Natural killer cell (primary cell): ENCODE data around the gene PLXNA4. TPM values are rescaled to one million over a fixed set of nuclear protein-coding genes. Genes with fewer than 3 reads are reported as not detected.

ENCODE experiments used
- ATAC-seq, 3 donors: fragments of 150-1000 bp in 2 of 3; fragments of 200-7000 bp in 1 of 3; cut with Tn5 transposase; 1 replicate in 1 of 3; 2 replicates in 2 of 3; pipeline ENCODE4 v1.10.0; 2021; ENCODE audit warnings: mild to moderate bottlenecking in 2 of 3, moderate library complexity in 2 of 3
- DNase-seq, 2 donors: peaks; one replicate each; pipeline versions ENCODE4 v3.0.0 to v3.0.0-alpha.2; 2013 to 2021; ENCODE audit warnings: mixed read lengths in 1 of 2
- H3K27ac ChIP-seq: one replicate; pipeline ENCODE4 v1.5.1; 2013; ENCODE audit warnings: mild to moderate bottlenecking, low read length
- H3K27me3 ChIP-seq: one replicate; pipeline ENCODE4 v1.6.1; 2013; ENCODE audit warnings: low read length; ENCODE audit not compliant: control insufficient read depth, insufficient read depth
- H3K36me3 ChIP-seq: one replicate; pipeline ENCODE4 v1.6.1; 2013; ENCODE audit warnings: low read length; ENCODE audit not compliant: control insufficient read depth, insufficient read depth
- H3K4me1 ChIP-seq: one replicate; pipeline ENCODE4 v1.6.1; 2013; ENCODE audit warnings: low read length; ENCODE audit not compliant: control insufficient read depth, insufficient read depth
- H3K4me3 ChIP-seq: one replicate; pipeline ENCODE4 v1.5.1; 2013; ENCODE audit warnings: low read length
- H3K9me3 ChIP-seq: one replicate; pipeline ENCODE4 v1.6.1; 2013; ENCODE audit warnings: low read length; ENCODE audit not compliant: control insufficient read depth, insufficient read depth
- H3K27ac Mint-ChIP-seq, 2 donors: one replicate each; pipeline ENCODE4 v1.8.0; 2022; ENCODE audit warnings: mild to moderate bottlenecking in 2 of 2, mixed read lengths in 2 of 2, moderate library complexity in 1 of 2
- H3K27me3 Mint-ChIP-seq, 2 donors: one replicate each; pipeline ENCODE4 v1.8.0; 2022; ENCODE audit warnings: low read depth in 2 of 2, mixed read lengths in 2 of 2
- H3K36me3 Mint-ChIP-seq: one replicate; pipeline ENCODE4 v1.8.0; 2022; ENCODE audit warnings: mixed read lengths
- H3K4me1 Mint-ChIP-seq, 2 donors: one replicate each; pipeline ENCODE4 v1.8.0; 2022; ENCODE audit warnings: mixed read lengths in 2 of 2
- H3K4me3 Mint-ChIP-seq: one replicate; pipeline ENCODE4 v1.8.0; 2022; ENCODE audit warnings: mild to moderate bottlenecking, moderate library complexity, mixed read lengths
- H3K9me3 Mint-ChIP-seq, 2 donors: one replicate each; pipeline ENCODE4 v1.8.0; 2022; ENCODE audit warnings: mixed read lengths in 2 of 2
- CTCF ChIP-seq: fragments of 200-600 bp; IDR thresholded peaks from one replicate; pipeline ENCODE4 v1.8.0; 2022; ENCODE audit warnings: antibody characterized with exemption
- WGBS: methylation state at CpG from one replicate; pipeline ENCODE4 v1.1.7; 2013; ENCODE audit warnings: missing lambda C conversion rate; ENCODE audit not compliant: insufficient coverage; 5-methylcytosine and 5-hydroxymethylcytosine counted together
- intact Hi-C: fragments of 100-400 bp; cut with micrococcal nuclease; formaldehyde crosslinking; loops from one replicate; pipeline ENCODE4 v1.14.2; 2022
- total RNA-seq, 4 donors: library from RNA; stranded (reverse); fragments of 120-200 nt in 1 of 4; gene quantifications; one replicate each; pipeline versions ENCODE4 v1.2.3 to v1.2.4, GENCODE V29; 2013 to 2022

The PLXNA4 gene
- total RNA-seq, 3 donors from 2014 or later (not counting 1 experiment from before 2014, with no cell fraction given): 5.1 to 15.3 (median 10.9) TPM

DNA sequence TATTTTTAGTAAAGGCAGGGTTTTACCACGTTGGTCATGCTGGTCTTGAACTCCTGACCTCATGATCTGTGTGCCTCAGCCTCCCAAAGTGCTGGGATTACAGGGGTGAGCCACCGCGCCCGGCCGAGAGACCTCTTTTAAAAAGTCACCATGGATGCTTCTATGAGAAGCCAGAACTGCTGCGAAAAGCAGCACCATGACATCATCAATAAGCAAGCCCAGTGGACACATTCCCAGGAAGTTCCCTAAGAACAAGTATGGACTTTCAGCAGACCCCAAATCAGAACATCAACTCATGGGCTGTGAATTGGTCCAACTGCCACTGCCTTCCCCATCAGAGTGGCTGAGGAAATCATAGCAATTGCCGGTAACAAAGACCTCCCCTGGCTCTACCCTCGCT is 93.4 kb downstream of the PLXNA4 start:
- H3K9me3 ChIP-seq: no peaks in the 10 kb centered on the region
- no peak overlapping the region for H3K4me3 ChIP-seq
- no peak for TF ChIP-seq CTCF
- no peaks in the 10 kb centered on the region for H3K36me3 ChIP-seq
- Mint-ChIP-seq H3K4me3 (no peak overlapping the region), H3K4me1 (peaks cover 49 to 52% of the 10 kb centered on the region in 2 donors), H3K9me3 (no peaks in the 10 kb centered on the region), H3K27me3 (peaks cover 0 to 23% of the 10 kb centered on the region in 2 donors), H3K27ac (no peak overlapping the region), H3K36me3 (no peaks in the 10 kb centered on the region)
- WGBS: 89% methylated on average over 8 of the region's 8 CpGs
- no peak for DNase-seq
- intact Hi-C loops: no loop called here
- no peak overlapping the region for H3K27ac ChIP-seq
- ATAC-seq: no peak
- H3K27me3 ChIP-seq: no peaks in the 10 kb centered on the region
- H3K4me1 ChIP-seq: peaks cover 37% of the 10 kb centered on the region

GRCh38 chr7:132480534-132480933 is 95.7 kb downstream of the PLXNA4 start:
- ATAC-seq (no peak), DNase-seq (no peak)
- no peaks in the 10 kb centered on the region for H3K36me3 Mint-ChIP-seq
- H3K9me3 Mint-ChIP-seq: no peaks in the 10 kb centered on the region
- Histone ChIP-seq H3K36me3 (no peaks in the 10 kb centered on the region), H3K27ac (no peak overlapping the region), H3K4me3 (no peak overlapping the region), H3K4me1 (peaks cover 15% of the 10 kb centered on the region), H3K27me3 (no peaks in the 10 kb centered on the region), H3K9me3 (no peaks in the 10 kb centered on the region)
- H3K4me3 Mint-ChIP-seq: no peak overlapping the region
- no peak overlapping the region for H3K27ac Mint-ChIP-seq
- H3K27me3 Mint-ChIP-seq: peaks cover 0 to 17% of the 10 kb centered on the region in 2 donors
- WGBS: 91% methylated on average over 8 of the region's 9 CpGs
- peaks cover 28 to 29% of the 10 kb centered on the region in 2 donors for H3K4me1 Mint-ChIP-seq
- no peak for TF ChIP-seq CTCF
- intact Hi-C loops: no loop called here

- 91% methylated on average over 1 of the region's 1 CpG for WGBS
- no peaks in the 10 kb centered on the region for H3K9me3 Mint-ChIP-seq
- Histone ChIP-seq H3K4me1 (peaks cover 15% of the 10 kb centered on the region), H3K27ac (no peak overlapping the region), H3K4me3 (no peak overlapping the region), H3K27me3 (peaks cover 3% of the 10 kb centered on the region), H3K36me3 (no peaks in the 10 kb centered on the region), H3K9me3 (no peaks in the 10 kb centered on the region)
- no peak overlapping the region for H3K4me3 Mint-ChIP-seq
- no peak for DNase-seq
- intact Hi-C loops: no loop called here
- no peak for TF ChIP-seq CTCF
- H3K27ac Mint-ChIP-seq: no peak overlapping the region
- no peak for ATAC-seq
- H3K4me1 Mint-ChIP-seq: peaks cover 28 to 30% of the 10 kb centered on the region in 2 donors
- peaks cover 8 to 29% of the 10 kb centered on the region in 2 donors for H3K27me3 Mint-ChIP-seq
- no peaks in the 10 kb centered on the region for H3K36me3 Mint-ChIP-seq
These were observed 99.7 kb downstream of the PLXNA4 start for GRCh38 chr7:132476541-132476940.

DNA sequence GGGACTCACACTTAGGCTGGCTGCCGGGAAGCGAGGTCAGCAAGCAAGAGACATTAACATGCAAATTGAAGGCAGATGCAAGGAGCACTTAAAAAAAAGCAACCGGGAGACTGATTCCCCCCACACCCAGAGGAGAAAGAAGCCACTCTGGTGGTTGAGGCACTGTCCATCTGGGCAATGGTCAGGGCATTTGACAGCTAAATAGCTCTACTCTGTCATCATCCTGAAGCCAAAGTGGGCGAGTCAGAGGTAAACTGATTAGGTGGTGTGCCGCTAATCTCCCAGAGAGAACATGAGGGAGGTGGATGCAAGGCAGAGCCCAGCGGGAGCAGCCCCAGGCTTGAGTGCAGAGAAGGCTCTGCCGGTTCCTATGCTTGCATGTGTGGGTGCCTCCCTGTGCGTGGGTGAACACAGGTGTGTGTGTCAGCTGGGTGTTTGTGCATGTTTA is 100.6 kb downstream of the PLXNA4 start:
- peaks cover 3% of the 10 kb centered on the region for H3K27me3 ChIP-seq
- H3K9me3 Mint-ChIP-seq: no peaks in the 10 kb centered on the region
- peaks cover 8 to 32% of the 10 kb centered on the region in 2 donors for H3K27me3 Mint-ChIP-seq
- intact Hi-C loops: no loop called here
- H3K27ac Mint-ChIP-seq: no peak overlapping the region
- peaks cover 15% of the 10 kb centered on the region for H3K4me1 ChIP-seq
- no peaks in the 10 kb centered on the region for H3K36me3 ChIP-seq
- H3K4me3 ChIP-seq: no peak overlapping the region
- DNase-seq (no peak), ATAC-seq (no peak)
- H3K27ac ChIP-seq: no peak overlapping the region
- no peak for TF ChIP-seq CTCF
- no peaks in the 10 kb centered on the region for H3K9me3 ChIP-seq
- no peaks in the 10 kb centered on the region for H3K36me3 Mint-ChIP-seq
- no peak overlapping the region for H3K4me3 Mint-ChIP-seq
- 64% methylated on average over 8 of the region's 8 CpGs for WGBS
- peaks cover 30 to 32% of the 10 kb centered on the region in 2 donors for H3K4me1 Mint-ChIP-seq
